Right lobe of liver (tissue), 4 donors: ENCODE data around the gene C10orf120.

Experiments
- POLR2A ChIP-seq: fragments of 450-650 bp; IDR thresholded peaks from one replicate; pipeline ENCODE4 v1.6.1; 2017; ENCODE audit warnings: antibody characterized with exemption, mild to moderate bottlenecking
- TF ChIP-seq, protein P1 (sequence below), 4 donors: fragments of 200-600 bp in 3 of 4; fragments of 450-650 bp in 1 of 4; IDR thresholded peaks; one replicate each; pipeline versions ENCODE4 v1.5.1 to v1.8.0; 2016 to 2022; ENCODE audit warnings: antibody characterized with exemption in 4 of 4, mild to moderate bottlenecking in 2 of 4
- donor health status: DM: no; HTN: no; CAD: no.
- donor health status: DM: no; HTN: no; CAD: no.
- donor health status: DM: no; HTN: yes; CAD: no.

DNA sequence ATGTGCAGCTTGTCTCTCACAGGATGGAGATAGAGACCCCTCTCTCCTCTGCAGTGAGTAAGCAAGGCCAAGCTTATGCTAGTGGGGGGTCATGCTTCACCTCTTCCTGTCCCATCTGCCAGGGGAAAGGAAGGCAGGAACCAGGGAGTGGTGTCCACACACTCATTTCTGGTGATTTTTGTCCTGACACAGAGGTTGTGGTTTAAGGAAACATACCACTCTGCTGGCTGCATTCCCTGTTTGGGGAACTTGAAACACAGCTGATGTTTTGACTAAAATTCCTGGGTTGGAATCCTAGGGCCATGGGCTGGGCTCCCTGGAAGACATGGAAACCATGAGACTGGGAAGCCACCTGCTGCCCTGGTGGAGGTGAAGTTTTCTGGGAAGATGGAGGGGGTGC is 21.4 kb downstream of the C10orf120 start:
- TF ChIP-seq, protein P1, sequence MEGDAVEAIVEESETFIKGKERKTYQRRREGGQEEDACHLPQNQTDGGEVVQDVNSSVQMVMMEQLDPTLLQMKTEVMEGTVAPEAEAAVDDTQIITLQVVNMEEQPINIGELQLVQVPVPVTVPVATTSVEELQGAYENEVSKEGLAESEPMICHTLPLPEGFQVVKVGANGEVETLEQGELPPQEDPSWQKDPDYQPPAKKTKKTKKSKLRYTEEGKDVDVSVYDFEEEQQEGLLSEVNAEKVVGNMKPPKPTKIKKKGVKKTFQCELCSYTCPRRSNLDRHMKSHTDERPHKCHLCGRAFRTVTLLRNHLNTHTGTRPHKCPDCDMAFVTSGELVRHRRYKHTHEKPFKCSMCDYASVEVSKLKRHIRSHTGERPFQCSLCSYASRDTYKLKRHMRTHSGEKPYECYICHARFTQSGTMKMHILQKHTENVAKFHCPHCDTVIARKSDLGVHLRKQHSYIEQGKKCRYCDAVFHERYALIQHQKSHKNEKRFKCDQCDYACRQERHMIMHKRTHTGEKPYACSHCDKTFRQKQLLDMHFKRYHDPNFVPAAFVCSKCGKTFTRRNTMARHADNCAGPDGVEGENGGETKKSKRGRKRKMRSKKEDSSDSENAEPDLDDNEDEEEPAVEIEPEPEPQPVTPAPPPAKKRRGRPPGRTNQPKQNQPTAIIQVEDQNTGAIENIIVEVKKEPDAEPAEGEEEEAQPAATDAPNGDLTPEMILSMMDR (IDR thresholded peaks at IDR 0.05): no peak
- TF ChIP-seq POLR2A: no peak
